ENCODE results near the gene CBY1.

CBY1 gene

DNA sequence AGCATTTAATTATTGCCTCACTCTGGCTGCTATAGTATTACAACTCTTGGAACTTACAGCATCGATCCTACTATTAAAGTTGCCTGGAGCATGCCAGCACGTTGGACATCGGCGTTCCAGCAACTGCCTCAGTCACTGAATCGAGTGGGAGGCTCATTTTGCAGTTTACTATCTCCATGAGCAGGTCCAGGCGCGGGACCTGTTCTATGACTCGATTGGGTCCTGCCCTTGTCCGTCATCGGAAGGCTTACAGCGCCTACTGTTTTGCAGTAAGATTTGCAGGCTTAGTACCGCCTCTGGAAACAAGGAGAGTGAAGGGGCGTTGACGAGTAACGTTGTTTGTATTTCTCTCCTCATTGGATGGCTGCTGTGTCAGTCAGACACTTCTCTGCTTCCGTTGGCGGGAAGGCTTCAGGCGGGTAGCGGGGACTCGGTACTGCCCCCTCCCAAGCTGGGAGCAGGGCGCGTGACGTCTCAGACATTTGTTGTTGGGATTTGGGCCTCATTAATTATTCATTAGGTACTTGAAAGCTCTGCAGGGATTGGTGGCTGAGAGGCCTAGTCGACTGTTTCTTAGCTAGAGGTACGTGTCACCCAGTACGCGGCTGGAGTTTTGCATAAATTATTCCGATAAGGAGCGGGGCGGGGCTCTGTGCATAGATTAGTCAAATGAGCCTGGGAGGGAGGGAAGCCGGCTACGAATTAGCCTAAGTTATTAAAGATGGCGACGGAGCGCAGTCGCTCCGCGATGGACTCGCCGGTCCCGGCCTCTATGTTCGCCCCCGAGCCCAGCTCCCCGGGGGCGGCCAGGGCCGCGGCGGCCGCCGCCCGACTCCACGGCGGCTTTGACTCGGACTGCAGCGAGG is 49.0 kb downstream of the CBY1 start, which contains the start of gene GTPBP1:
Gene GTPBP1, plus strand, starts transcription at position 710 of the 866 bp plus-strand sequence. Its CDS starts 12 bp downstream, at position 722.
- peak; percentile 100 for DNase-seq

- DNase-seq: no peak
Observed at GRCh38 chr22:38706101-38706900, 49.9 kb downstream of the CBY1 start.

DNA sequence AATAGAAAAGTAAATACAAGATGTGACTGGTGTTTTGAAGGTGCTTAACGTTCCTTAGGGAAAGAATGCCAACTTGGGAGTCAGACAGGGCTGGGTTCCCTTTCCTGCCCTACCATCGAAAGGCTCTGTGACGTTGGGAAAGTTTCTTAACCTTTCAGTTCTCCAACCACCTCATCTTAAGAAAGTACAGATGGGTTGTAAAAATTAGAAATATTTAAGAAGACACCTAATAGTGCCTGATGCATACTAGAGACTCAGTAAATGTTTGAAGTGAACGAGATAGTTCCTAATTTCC is 50.4 kb downstream of the CBY1 start:
- DNase-seq: no peak

GRCh38 chr22:38707346-38707745 is 50.9 kb downstream of the CBY1 start:
- DNase-seq: no peak

- no peak for DNase-seq
Observed at GRCh38 chr22:38707984-38708383, 51.5 kb downstream of the CBY1 start.

- no peak for DNase-seq
Observed at GRCh38 chr22:38709306-38709705, 52.9 kb downstream of the CBY1 start.

DNA sequence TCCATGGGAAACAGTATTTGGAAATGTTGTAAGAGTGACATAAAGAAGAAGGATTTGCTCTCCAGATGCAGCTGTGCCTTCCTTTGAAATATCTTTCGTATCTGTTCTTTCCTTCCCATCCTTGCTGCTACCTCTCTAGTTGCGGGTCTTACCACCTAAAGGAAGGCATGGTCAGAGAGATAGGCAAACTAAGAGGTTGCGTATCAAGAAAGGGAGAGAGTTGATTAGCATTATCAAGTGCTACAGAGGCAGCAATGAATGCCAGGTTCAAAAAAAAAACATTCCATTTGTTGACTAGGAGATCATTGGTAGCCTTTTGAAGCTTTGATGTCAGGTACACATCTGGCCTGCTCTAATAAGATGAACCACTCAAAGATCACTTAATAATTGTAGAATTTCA is 53.9 kb downstream of the CBY1 start:
- no peak for DNase-seq

- DNase-seq: no peak
Observed at GRCh38 chr22:38710866-38711265, 54.4 kb downstream of the CBY1 start.

DNA sequence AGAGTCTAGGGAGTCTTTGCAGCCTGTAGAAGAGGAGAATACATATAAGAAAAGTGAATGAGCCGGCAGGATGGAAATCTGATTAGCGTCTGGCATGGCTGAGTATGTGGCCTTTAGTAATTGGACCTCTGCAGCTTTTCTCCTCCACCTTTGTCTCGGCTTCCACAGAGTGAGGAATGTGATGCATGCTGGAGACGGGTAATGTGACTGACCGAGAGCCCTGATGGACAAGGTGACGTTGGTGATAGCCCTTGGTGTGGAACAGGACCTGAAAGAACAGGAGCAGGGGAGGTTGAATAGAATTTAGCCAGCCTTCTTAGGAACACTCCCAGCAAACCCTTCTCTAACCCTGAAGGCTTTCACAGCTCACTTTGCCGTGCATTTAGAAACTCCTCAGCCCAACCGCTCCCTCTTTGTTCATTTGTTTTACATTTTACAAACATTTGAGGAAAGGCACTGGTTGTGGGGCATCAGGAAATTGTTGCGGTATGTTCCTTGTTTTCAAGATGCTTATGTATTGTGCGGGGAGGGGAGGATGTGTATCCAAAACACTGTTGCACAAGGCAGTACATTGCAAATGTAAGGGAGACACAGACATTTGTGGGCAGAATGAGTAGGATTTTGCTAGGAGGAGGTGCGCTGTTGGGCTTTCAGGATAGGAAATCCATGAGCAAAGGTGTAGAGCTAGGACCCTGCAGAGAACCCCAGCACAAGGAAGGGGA is 56.2 kb downstream of the CBY1 start:
- DNase-seq: no peak

GRCh38 chr22:38713921-38714320 is 57.5 kb downstream of the CBY1 start:
- no peak for DNase-seq

DNA sequence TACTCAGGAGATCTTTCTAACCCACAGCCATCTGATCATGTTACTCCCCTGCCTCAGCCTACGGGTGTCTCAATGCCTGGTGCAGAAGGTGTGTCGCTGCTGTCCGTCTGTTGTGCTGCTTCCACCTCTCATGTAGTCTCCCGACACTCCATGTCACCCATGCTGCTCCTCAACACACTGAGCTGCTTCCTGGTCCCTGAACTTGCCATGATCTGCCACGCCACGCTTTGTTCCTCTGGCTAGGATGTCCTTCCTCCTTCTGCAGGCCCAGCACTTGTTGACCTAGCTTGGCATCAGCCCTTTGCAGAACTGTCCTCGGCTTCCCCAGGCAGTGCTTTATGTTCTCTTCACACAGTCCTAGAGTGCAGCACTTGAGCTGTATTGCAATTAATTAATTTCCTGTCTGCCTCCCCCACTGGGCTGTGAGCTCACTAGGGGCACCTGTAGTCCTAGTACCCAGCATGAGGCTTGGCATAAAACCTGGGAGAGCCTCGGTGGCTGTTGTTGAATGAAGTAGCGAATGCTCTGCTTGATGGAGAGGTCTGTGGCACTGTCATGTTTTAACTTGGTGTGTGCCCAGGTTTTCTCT is 58.8 kb downstream of the CBY1 start:
- no peak for DNase-seq

- no peak for DNase-seq
Observed at GRCh38 chr22:38715852-38716251, 59.4 kb downstream of the CBY1 start.

DNA sequence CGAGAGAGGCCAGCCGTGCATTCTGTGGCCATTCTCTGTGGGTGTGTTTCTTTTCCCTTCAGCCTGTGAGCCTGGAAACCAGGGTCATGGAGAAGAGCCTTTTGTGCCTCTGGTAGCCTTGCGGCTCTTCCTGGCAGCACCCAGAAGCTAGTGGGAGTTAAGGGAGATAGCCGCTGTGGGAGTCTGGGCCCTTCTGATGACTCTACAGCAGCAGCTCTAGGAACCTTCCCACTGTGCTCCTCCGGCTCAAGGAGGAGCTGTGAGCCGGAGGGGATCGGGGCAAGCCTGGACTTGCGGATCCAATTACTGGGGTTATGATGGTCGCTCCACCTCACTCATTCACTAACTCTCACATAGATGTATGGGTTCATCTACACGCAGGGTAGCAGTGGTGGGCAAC is 59.8 kb downstream of the CBY1 start:
- no peak for DNase-seq

- DNase-seq: no peak
Observed at GRCh38 chr22:38716826-38717225, 60.4 kb downstream of the CBY1 start.

DNA sequence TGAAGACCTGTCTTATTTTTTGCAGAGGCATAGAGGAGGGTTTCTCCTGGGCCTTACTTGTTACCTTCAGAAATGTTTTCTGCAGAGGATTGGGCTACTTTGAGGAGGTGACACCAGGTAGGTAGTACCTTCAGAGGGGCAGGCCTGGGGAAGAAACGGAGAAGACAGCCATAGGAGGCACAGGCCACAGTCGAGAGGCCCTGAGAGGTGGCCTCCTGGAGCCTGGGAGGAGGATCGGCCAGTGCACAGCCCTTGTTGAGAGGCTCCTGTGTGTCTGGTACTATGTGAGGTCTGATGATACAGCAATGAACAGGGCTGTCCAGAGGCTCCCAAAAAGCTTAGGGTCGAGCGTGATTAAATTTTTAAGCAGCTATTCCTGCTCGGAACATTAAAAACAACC is 60.8 kb downstream of the CBY1 start:
- DNase-seq: no peak

DNA sequence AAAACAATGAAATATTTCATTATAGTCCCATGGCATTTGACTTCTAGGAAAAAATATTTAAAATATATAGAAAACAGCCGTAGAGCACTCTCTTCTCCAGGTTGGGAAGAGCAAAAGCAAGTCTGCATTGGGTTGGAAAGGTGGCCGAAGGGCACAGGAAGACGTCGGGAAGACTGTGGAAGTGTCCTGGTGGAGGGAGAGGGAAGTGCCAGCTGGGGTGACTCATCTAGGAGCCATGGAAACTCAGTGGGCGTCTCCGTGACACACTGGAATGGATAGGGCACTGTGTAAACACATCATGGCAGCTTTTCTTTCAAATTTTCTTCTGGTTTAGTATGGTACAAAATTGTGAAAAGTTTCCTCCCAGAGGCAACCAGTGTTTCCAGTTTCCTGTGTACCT is 62.0 kb downstream of the CBY1 start:
- DNase-seq: peak; percentile 13 to 64

DNA sequence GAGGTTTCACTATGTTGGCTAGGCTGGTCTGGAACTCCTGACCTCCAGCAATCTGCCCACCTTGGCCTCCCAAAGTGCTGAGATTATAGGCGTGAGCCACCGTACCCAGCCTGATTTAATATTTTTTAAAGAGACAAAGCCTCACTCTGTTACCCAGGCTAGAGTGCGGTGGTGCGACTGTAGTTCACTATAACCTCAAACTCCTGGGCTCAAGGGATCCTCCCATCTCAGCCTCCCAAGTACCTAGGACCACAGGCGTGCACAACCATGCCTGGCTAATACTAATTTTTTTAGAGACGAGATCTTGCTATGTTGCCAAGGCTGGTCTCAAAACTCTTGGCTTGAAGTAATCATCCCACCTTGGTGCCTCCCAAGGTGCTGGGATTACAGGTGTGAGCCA is 62.8 kb downstream of the CBY1 start:
- no peak for DNase-seq

GRCh38 chr22:38720350-38720749 is 63.9 kb downstream of the CBY1 start:
- DNase-seq: no peak

DNA sequence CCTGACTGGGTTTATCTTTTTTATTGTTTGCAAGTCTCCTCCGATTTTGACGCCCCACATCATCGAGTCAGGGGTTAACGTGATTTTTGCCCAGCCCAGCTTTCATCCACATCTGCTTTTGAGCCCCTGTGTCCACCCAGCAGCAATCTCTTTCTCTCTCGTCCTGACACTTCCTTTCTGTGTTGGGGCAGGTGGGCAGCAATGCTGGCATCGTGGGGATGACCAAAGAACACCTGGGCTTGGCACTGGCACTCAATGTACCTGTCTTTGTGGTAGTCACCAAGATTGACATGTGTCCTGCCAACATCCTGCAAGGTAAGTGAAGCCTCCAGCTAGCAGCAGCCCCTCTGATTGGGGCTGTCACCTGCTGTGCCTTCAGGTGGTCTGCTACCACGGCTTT is 65.1 kb downstream of the CBY1 start:
- no peak for DNase-seq
